T-cell (primary cell): ENCODE measurements around the gene MRPL9. TPM values are rescaled to one million over a fixed set of nuclear protein-coding genes. Genes with fewer than 3 reads are reported as not detected.

ENCODE experiments used
- ATAC-seq, 4 experiments: fragments of 200-7000 bp in 3 of 4; fragments of 150-1000 bp in 1 of 4; cut with Tn5 transposase; replicated peaks in 1 of 4; 1 replicate in 3 of 4; 2 replicates in 1 of 4; pipeline ENCODE4 v1.10.0; 2021; ENCODE audit warnings: moderate library complexity in 3 of 4, mild to moderate bottlenecking in 2 of 4, moderate number of reproducible peaks in 1 of 4
- CTCF ChIA-PET, 2 donors: fragments of 300-600 bp; sonication (Branson Sonifier 250); formaldehyde crosslinking; loops; one replicate each; lab custom pipeline; 2022; ENCODE audit warnings: antibody characterized with exemption in 2 of 2; lab: Charles Lee
- POLR2A ChIA-PET, 2 donors: fragments of 300-600 bp; sonication (Branson Sonifier 250); formaldehyde crosslinking; loops; one replicate each; lab custom pipeline; 2022; ENCODE audit warnings: antibody characterized with exemption in 2 of 2; lab: Charles Lee
- DNase-seq, 35 experiments: peaks; one replicate each; pipeline versions ENCODE4 v3.0.0 to v3.0.0-alpha.2; 2013 to 2023
- H3K27ac ChIP-seq: one replicate; pipeline ENCODE4 v1.5.1; 2013; ENCODE audit warnings: low read length
- H3K27me3 ChIP-seq, 2 experiments: replicated peaks in 1 of 2; 1 replicate in 1 of 2; 2 replicates in 1 of 2; pipeline versions ENCODE4 v1.6.1 to v1.7.0; 2013; ENCODE audit warnings: low read length in 1 of 2, mixed read lengths in 1 of 2; ENCODE audit not compliant: control insufficient read depth in 2 of 2, insufficient read depth in 2 of 2; ENCODE audit errors: extremely low read depth in 1 of 2
- H3K36me3 ChIP-seq, 2 donors: 1 replicate in 1 of 2; 2 replicates in 1 of 2; pipeline versions ENCODE4 v1.6.1 to v1.7.0; 2013; ENCODE audit warnings: low read length in 1 of 2; ENCODE audit not compliant: control insufficient read depth in 2 of 2, insufficient read depth in 1 of 2; ENCODE audit errors: extremely low read depth in 1 of 2
- H3K4me1 ChIP-seq, 2 experiments: 1 replicate in 1 of 2; 2 replicates in 1 of 2; pipeline versions ENCODE4 v1.6.1 to v1.7.0; 2013; ENCODE audit warnings: low read length in 2 of 2, mixed read lengths in 1 of 2; ENCODE audit not compliant: insufficient read depth in 2 of 2, control insufficient read depth in 1 of 2; ENCODE audit errors: extremely low read depth in 1 of 2
- H3K4me3 ChIP-seq, 2 donors: 1 replicate in 1 of 2; 2 replicates in 1 of 2; pipeline versions ENCODE4 v1.5.1 to v1.7.0; 2013; ENCODE audit warnings: mild to moderate bottlenecking in 2 of 2, low read length in 1 of 2, moderate library complexity in 1 of 2; ENCODE audit not compliant: control insufficient read depth in 1 of 2; ENCODE audit errors: extremely low read depth in 1 of 2
- H3K9me3 ChIP-seq: 2 replicates; pipeline ENCODE4 v1.7.0; 2013
- H3K27ac Mint-ChIP-seq, 2 donors: one replicate each; pipeline ENCODE4 v1.8.0; 2020 to 2021; ENCODE audit warnings: mild to moderate bottlenecking in 2 of 2, mixed read lengths in 2 of 2
- H3K27me3 Mint-ChIP-seq, 2 donors: one replicate each; pipeline ENCODE4 v1.8.0; 2021 to 2022; ENCODE audit warnings: mixed read lengths in 2 of 2
- H3K36me3 Mint-ChIP-seq: one replicate; pipeline ENCODE4 v1.8.0; 2021; ENCODE audit warnings: mixed read lengths
- H3K4me1 Mint-ChIP-seq, 3 donors: one replicate each; pipeline ENCODE4 v1.8.0; 2020 to 2022; ENCODE audit warnings: mixed read lengths in 3 of 3, mild to moderate bottlenecking in 1 of 3
- H3K4me3 Mint-ChIP-seq, 3 donors: one replicate each; pipeline ENCODE4 v1.8.0; 2020 to 2022; ENCODE audit warnings: mild to moderate bottlenecking in 3 of 3, mixed read lengths in 3 of 3, moderate library complexity in 3 of 3
- H3K9me3 Mint-ChIP-seq, 3 donors: one replicate each; pipeline ENCODE4 v1.8.0; 2020 to 2022; ENCODE audit warnings: mixed read lengths in 3 of 3
- WGBS: methylation state at CpG from one replicate; pipeline ENCODE4 v1.1.5; 2013; ENCODE audit warnings: missing lambda C conversion rate; ENCODE audit not compliant: insufficient coverage; 5-methylcytosine and 5-hydroxymethylcytosine counted together
- total RNA-seq, 35 experiments: library from RNA in 6 of 35; stranded (reverse) in 6 of 35; fragments of 120-200 nt in 1 of 35; gene quantifications; one replicate each; pipeline versions ENCODE4 v1.2.1 to v1.2.4 and lab custom pipeline; 2013 to 2026

Gene MRPL9
- total RNA-seq, 5 donors from 2014 or later (not counting 1 experiment from before 2014, with no cell fraction given) = 72.0 to 131 (median 88.7) TPM

DNA sequence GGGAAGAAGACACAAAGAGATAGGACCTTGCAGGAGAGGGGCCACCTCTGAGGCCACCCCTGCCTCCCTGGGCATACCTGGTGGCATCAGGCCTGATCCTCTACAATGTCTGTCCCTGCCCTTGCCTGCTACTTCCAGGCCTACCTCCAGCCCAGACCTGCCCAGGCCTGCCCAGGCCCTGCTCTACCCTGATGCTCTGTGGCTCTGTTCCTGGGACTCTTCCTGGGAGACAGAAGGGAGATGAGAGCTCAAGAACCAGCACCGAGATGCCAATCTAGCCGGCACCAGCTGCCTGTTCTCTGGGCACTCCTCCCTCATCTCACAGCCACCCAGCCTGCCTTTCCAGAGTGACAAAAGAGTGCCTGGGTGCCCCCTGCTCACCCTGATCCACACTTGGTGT lies 49.4 kb downstream of the MRPL9 start:
- H3K36me3 ChIP-seq = no peaks in the 10 kb centered on the region

DNA sequence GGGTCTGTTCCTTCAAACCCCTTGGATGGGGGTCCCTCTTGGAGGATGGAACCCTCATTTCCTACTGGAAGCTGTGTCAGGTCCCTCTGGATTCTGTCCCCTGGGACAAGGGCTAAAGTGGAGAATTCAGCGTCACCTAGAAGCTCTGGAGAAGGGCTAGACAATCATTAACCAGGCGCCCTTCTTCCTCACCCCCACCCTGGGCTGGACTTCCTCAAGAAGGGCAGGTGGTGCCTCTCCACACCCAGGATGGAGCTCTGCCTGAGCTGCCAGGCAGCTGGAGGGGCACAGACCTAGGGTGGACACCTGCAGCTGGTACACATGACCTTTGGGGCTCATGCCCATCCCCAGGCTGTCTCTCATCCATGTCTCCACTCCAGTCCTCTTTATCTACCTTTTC lies 50.3 kb downstream of the MRPL9 start:
- H3K27me3 Mint-ChIP-seq = peaks cover 43 to 57% of the 10 kb centered on the region in 2 donors
- H3K27me3 ChIP-seq = peaks cover 5 to 65% of the 10 kb centered on the region in 2 experiments
- CTCF ChIA-PET = no interaction called here

More for the DNA sequence above, 49.4 kb downstream of the MRPL9 start:
- ATAC-seq (no peak), DNase-seq (no peak)
- Histone ChIP-seq H3K27ac (no peak overlapping the region), H3K4me3 (no peak overlapping the region), H3K9me3 (no peaks in the 10 kb centered on the region), H3K27me3 (peaks cover 5 to 68% of the 10 kb centered on the region in 2 experiments), H3K4me1 (peaks cover 0 to 13% of the 10 kb centered on the region in 2 experiments)
- H3K4me1 Mint-ChIP-seq = peaks cover 11 to 19% (median 13%) of the 10 kb centered on the region in 3 donors
- H3K4me3 Mint-ChIP-seq = no peak overlapping the region
- H3K36me3 Mint-ChIP-seq = no peaks in the 10 kb centered on the region
- 88% methylated on average over 2 of the region's 2 CpGs for WGBS
- CTCF ChIA-PET = no interaction called here
- POLR2A ChIA-PET = no interaction called here
- peaks cover 51 to 65% of the 10 kb centered on the region in 2 donors for H3K27me3 Mint-ChIP-seq
- H3K27ac Mint-ChIP-seq = no peak overlapping the region
- no peaks in the 10 kb centered on the region for H3K9me3 Mint-ChIP-seq

DNA sequence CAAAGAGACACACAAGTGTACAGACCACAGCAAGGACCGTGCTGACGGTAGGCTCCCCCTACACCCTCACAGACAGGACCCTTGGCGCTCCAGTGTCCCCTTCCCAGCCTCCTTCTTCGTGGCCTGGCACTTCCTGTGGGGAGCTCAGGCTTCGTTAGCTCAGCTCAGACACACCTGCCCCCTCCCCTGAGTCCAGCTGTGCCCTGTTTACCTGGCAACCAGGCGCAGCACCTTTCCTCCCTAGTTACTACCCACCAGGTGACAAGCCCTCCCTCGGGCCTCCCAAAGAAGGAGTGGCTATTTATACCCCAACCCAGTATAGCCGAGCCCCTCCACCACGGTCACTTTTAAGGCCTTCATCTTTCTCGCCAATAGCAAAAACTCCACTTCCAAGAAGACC lies 51.3 kb downstream of the MRPL9 start:
- CTCF ChIA-PET = no interaction called here
- H3K9me3 Mint-ChIP-seq = no peaks in the 10 kb centered on the region
- peaks cover 0 to 54% of the 10 kb centered on the region in 2 experiments for H3K27me3 ChIP-seq
- H3K4me1 Mint-ChIP-seq = peaks cover 2 to 5% (median 3%) of the 10 kb centered on the region in 3 donors
- no peaks in the 10 kb centered on the region for H3K36me3 ChIP-seq
- H3K4me3 Mint-ChIP-seq = no peak overlapping the region
- no peaks in the 10 kb centered on the region for H3K9me3 ChIP-seq
- DNase-seq = no peak
- 50% methylated on average over 6 of the region's 10 CpGs for WGBS
- H3K4me1 ChIP-seq = peaks cover 0 to 9% of the 10 kb centered on the region in 2 experiments
- POLR2A ChIA-PET = no interaction called here
- H3K4me3 ChIP-seq = no peak overlapping the region
- H3K27me3 Mint-ChIP-seq = peaks cover 32 to 46% of the 10 kb centered on the region in 2 donors
- ATAC-seq = no peak
- no peak overlapping the region for H3K27ac Mint-ChIP-seq
- no peaks in the 10 kb centered on the region for H3K36me3 Mint-ChIP-seq
- no peak overlapping the region for H3K27ac ChIP-seq

More for the DNA sequence above, 50.3 kb downstream of the MRPL9 start:
- no peaks in the 10 kb centered on the region for H3K9me3 Mint-ChIP-seq
- DNase-seq = no peak
- no CpG with 5 or more reads among the region's 2 CpGs for WGBS
- H3K36me3 ChIP-seq = no peaks in the 10 kb centered on the region
- no peaks in the 10 kb centered on the region for H3K36me3 Mint-ChIP-seq
- peaks cover 0 to 13% of the 10 kb centered on the region in 2 experiments for H3K4me1 ChIP-seq
- no peak overlapping the region for H3K4me3 Mint-ChIP-seq
- no peaks in the 10 kb centered on the region for H3K9me3 ChIP-seq
- H3K27ac Mint-ChIP-seq = no peak overlapping the region
- POLR2A ChIA-PET = no interaction called here
- no peak for ATAC-seq
- H3K4me3 ChIP-seq = no peak overlapping the region
- no peak overlapping the region for H3K27ac ChIP-seq
- peaks cover 11 to 14% (median 13%) of the 10 kb centered on the region in 3 donors for H3K4me1 Mint-ChIP-seq

DNA sequence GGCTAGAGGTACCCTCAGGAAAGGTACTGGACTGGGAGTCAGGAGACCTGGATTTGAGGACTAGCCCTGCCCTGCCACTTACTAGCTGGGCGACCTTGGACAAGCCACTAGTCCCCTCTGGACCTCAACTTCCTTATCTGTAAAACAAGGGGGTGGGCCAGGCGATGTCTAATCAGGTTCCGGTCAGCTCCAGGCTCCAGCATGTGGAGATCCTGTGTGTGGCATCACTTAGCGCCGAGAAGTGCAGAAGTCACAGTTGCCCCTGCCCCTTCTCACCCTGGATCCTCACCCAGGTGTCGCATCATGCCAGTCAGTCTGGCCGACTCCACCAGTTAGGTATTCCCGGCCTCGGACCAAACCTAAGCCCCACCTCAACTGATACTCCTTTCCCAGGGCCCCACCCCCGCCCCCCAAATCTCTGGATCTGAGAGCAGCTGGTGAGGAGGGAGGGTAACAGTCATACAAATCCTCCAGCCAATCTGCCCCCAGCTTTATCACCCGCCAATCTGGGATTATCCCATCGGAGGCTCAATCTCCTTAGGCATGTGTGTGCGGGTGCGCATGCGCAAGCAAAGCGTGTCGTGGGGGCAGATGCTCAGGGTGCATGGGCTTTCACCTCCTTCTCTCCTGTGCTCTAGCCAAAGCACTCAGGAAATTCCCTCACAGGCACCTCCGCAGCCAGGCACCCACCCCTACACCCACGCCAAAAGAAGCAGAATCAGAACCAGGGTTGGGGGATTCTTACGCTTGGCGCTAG lies 52.1 kb downstream of the MRPL9 start:
- ATAC-seq = no peak
- Histone ChIP-seq H3K27me3 (peaks cover 0 to 46% of the 10 kb centered on the region in 2 experiments), H3K36me3 (no peaks in the 10 kb centered on the region), H3K9me3 (no peaks in the 10 kb centered on the region), H3K4me3 (no peak overlapping the region), H3K27ac (no peak overlapping the region), H3K4me1 (peaks cover 0 to 2% of the 10 kb centered on the region in 2 experiments)
- H3K4me3 Mint-ChIP-seq = no peak overlapping the region
- H3K36me3 Mint-ChIP-seq = no peaks in the 10 kb centered on the region
- H3K4me1 Mint-ChIP-seq = peaks cover 0 to 6% (median 2%) of the 10 kb centered on the region in 3 donors
- WGBS = 82% methylated on average over 10 of the region's 21 CpGs
- no peaks in the 10 kb centered on the region for H3K9me3 Mint-ChIP-seq
- DNase-seq = no peak
- POLR2A ChIA-PET = no interaction called here
- CTCF ChIA-PET = no interaction called here
- H3K27me3 Mint-ChIP-seq = peaks cover 28 to 43% of the 10 kb centered on the region in 2 donors
- H3K27ac Mint-ChIP-seq = no peak overlapping the region

DNA sequence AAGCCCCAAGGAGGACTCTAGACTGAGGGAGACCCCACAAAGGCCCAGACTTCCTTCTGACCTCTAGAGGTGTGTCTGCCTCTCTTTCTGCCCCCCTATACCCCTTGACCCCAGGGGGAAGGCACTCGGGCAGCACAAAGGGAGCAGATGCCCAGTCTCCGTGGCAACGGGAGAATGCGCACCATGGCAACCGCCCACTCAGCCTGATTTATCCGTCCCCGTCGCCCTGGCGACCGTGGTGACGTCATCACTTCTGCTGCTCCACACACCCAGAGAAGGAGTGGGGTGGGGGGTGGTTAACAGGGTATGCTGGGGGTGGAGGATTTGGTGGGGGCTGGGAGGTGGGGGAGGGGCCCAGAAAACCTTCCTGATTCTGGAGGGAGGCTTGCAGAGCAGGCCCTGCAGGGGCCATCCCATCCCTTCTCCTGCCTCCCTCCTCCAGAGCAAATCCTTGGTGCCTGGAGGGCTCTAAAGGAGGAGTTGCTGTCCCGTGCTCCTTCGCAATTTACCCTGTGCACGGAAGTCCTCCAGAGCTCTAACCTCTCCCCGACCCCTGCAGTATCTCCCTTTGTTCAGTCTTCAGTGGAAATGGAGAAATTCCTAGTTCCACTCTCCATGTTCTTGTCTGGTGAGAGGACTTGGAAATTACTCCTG lies 53.0 kb downstream of the MRPL9 start:
- Mint-ChIP-seq H3K27me3 (peaks cover 19 to 34% of the 10 kb centered on the region in 2 donors), H3K4me1 (peaks cover 2 to 5% (median 3%) of the 10 kb centered on the region in 3 donors), H3K9me3 (no peaks in the 10 kb centered on the region), H3K4me3 (no peak overlapping the region), H3K36me3 (no peaks in the 10 kb centered on the region), H3K27ac (no peak overlapping the region)
- Histone ChIP-seq H3K27ac (no peak overlapping the region), H3K9me3 (no peaks in the 10 kb centered on the region), H3K27me3 (peaks cover 0 to 37% of the 10 kb centered on the region in 2 experiments), H3K4me3 (no peak overlapping the region), H3K36me3 (no peaks in the 10 kb centered on the region), H3K4me1 (no peaks in the 10 kb centered on the region)
- ChIA-PET POLR2A (no interaction called here), CTCF (no interaction called here)
- WGBS = 42% methylated on average over 2 of the region's 15 CpGs
- ATAC-seq = no peak
- DNase-seq = peak in 12 of 35 experiments; percentile 7 to 29 (median 22)
